Superior temporal gyrus (tissue), 1 donor: ENCODE data around the gene POTEI.
"Not testable (repeated sequence)": the region's sequence is repeated elsewhere in the genome, so short reads cannot be mapped to it uniquely, and the experiment has no call there.

Experiments
- DNase-seq: peaks from one replicate; pipeline ENCODE4 v3.0.0-alpha.2; 2016; ENCODE audit errors: extremely low spot score

The POTEI gene

DNA sequence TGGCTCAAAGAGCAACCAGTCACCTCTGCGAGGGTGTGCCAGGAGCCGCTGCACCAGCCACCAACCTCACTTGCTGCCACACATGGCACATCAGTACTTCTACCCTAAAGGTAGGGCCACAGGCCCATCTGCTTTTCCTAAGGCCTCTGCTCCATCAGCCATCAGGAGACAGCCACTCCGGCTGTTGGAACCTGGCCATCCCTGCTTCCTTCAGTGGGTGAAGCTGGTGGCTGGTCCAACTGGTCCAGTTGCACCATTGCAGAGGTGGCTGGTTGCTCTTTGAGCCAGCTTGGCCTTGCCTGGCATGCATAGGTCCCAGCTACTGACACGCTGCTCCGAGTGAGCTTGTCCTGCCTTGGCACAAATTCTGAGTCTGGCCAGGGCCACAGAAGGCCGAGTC, 53.7 kb downstream of the POTEI start:
- DNase-seq = not testable (repeated sequence)

DNA sequence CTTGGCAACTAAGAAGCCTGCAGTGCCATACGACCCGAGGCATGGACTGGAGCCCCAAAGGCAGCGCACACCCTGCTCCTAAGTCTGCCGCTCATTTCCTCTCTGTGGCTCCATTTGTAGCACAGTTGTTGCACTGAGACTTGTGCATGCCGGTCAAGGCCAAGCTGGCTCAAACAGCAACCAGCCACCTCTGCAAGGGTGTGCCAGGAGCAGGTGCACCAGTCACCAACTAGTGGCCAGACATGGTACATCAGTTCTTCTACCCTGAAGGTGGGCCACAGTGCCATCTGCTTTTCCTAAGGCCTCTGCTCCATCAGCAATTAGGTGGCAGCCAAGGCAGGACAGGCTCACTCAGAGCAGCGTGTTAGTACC, 54.4 kb downstream of the POTEI start:
- not testable (repeated sequence) for DNase-seq

DNA sequence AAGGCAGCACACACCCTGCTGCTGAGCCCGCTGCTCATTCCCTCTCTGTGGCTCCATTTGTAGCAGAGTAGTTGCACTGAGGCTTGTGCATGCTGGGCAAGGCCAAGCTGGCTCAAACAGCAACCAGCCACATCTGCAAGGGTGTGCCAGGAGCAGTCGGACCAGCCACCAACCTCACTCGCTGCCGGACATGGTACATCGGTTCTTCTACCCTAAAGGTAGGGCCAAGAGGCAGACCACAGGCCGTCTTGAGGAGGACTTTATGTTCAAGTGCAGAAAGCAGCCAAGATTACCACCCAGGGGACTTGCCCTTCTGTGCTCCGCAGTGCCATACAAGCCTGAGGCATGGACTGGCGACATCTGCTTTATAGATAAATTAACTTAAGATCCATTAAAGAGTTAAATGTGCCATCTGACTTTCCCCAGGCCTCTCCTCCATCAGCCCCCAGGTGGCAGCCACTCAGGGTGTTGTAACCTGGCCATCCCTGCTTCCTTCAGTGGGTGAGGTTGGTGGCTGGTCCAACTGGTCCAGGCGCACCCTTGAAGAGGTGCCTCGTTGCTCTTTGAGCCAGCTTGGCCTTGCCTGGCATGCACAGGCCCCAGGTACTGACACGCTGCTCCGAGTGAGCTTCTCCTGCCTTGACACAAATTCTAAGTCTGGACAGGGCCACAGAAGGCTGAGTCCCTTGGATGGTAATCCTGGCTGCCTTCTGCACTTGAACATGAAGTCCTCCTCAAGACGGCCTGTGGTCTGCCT, 55.0 kb downstream of the POTEI start:
- not testable (repeated sequence) for DNase-seq

DNA sequence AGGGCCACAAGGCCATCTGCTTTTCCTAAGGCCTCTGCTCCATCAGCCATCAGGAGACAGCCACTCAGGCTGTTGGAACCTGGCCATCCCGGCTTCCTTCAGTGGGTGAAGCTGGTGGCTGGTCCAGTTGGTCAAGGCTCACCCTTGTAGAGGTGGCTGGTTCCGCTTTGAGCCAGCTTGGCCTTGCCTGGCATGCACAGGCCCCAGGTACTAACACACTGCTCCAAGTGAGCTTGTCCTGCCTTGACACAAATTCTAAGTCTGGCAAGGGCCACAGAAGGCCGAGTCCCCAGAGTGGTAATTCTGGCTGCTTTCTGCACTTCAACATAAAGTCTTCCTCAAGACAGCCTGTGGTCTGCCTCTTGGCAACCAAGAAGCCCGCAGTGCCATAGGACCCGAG, 56.2 kb downstream of the POTEI start:
- not testable (repeated sequence) for DNase-seq

DNA sequence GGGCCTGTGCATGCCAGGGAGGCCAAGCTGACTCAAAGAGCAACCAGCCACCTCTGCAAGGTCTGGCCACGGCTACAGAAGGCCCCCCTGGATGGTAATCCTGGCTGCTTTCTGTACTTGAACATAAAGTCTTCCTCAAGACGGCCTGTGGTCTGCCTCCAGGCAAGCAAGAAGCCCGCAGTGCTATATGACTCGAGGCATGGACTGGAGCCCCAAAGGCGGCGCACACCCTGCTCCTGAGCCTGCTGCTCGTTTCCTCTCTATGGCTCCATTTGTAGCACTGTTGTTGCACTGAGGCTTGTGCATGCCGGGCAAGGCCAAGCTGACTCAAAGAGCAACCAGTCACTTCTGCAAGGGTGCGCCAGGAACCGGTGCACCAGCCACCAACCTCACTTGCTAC, 57.3 kb downstream of the POTEI start:
- DNase-seq = not testable (repeated sequence)

DNA sequence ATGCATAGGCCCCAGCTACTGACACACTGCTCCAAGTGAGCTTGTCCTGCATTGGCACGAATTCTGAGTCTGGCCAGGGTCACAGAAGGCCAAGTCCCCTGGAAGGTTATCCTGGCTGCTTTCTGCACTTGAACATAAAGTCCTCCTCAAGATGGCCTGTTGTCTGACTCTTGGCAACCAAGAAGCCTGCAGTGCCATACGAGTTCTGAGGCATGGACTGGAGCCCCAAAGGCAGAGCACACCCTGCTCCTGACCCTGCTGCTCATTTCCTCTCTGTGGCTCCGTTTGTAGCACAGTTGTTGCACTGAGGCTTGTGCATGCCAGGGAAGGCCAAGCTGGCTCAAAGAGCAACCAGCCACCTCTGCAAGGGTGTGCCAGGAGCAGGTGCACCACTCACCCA, 57.9 kb downstream of the POTEI start:
- not testable (repeated sequence) for DNase-seq

DNA sequence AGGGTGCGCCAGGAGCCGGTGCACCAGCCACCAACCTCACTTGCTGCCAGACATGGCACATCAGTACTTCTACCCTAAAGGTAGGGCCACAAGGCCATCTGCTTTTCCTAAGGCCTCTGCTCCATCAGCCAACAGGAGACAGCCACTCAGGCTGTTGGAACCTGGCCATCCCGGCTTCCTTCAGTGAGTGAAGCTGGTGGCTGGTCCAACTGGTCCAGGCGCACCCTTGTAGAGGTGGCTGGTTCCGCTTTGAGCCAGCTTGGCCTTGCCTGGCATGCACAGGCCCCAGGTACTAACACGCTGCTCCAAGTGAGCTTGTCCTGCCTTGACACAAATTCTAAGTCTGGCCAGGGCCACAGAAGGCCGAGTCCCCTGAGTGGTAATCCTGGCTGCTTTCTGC, 58.8 kb downstream of the POTEI start:
- not testable (repeated sequence) for DNase-seq

DNA sequence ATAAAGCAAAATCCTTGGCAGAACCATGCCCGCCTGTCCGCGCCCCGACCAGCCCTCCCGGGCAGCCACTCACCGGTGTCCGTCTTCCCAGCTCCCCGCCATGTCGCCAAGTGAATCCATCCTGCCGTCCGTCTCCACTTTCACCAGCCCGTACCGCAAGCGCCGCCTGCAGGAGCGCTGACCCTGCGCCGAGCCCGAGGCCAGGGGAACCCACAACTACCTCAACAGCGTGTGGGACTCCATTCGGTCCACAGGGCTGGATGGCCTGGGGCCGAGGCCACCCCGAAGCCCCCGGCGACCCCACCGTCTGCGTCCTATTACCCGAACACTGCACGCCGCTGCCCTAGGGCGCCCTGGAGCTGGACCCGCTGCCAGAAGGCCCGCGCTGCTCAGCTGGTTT, 81.5 kb downstream of the POTEI start:
- DNase-seq = peak; percentile 36

DNA sequence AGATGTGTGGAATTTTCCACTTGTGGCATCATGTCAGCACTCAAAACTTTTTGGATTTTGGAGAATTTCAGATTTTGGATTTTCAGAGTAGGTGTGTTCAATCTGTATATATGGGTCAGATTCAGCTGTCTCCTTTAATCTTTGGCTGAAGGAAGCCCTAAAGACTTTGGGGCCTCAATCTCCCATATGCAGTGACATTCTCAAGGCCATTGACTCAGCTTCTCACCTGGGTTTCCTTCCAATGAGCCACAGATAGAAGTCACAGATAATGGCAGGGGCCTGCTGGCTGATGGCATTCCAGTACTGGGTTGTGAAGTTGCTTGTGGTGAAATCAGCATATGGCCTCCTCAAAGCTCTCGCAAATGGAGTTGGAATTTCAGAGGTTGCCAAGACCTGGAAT, 90.3 kb downstream of the POTEI start:
- not testable (repeated sequence) for DNase-seq

DNA sequence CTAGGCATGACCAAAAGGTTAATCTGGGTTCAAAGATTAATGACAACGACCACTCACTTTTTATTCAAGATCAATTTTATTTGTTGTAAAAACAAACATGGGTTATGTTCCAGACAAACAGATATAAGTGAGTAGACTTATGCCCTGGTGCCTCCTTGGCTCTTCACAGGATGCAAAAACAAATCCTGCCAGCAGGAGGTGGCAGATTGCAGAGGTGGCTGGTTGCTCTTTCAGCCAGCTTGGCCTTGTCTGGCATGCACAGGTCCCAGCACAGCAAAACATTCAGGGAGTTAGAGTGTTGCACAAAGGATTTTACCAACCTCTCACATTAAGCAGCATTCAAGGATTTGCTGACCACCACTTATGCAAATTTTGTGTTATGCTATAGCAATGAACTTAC, 92.4 kb downstream of the POTEI start:
- not testable (repeated sequence) for DNase-seq
